IMR-90 (cell line): ENCODE data around the gene LIN7B. TPM values are rescaled to one million over a fixed set of nuclear protein-coding genes. Genes with fewer than 3 reads are reported as not detected.

Experiments used
- ATAC-seq: fragments of 200-7000 bp; cut with Tn5 transposase; 2 replicates; pipeline ENCODE4 v1.9.1; 2020; ENCODE audit warnings: low read depth, mild to moderate bottlenecking, moderate library complexity
- BruUV-seq: library from RNA; stranded (reverse); fragments of 400-500 nt; replicated peaks from 2 replicates; lab custom pipeline; 2021; lab: Mats Ljungman, UMichigan
- CTCF ChIA-PET: fragments of 300-600 bp; formaldehyde crosslinking; extraction: SDS; loops from one replicate; lab custom pipeline; 2021; ENCODE audit warnings: antibody characterized with exemption; lab: Yijun Ruan, JAX
- POLR2A ChIA-PET: fragments of 300-600 bp; sonication (Branson Sonifier 250); formaldehyde crosslinking; loops from one replicate; lab custom pipeline; 2022; ENCODE audit warnings: antibody characterized with exemption; ENCODE audit not compliant: unreplicated experiment; lab: Charles Lee
- DNase-seq: peaks from one replicate; pipeline ENCODE4 v3.0.0; 2013
- H2AFZ ChIP-seq: replicated peaks from 2 replicates; pipeline ENCODE3; 2013; ENCODE audit warnings: low read length, mild to moderate bottlenecking; ENCODE audit not compliant: poor library complexity
- H2AK5ac ChIP-seq: 2 replicates; pipeline ENCODE4 v1.6.1; 2013; ENCODE audit warnings: low read depth, low read length, inconsistent platforms
- H2AK9ac ChIP-seq: replicated peaks from 2 replicates; pipeline ENCODE3; 2013; ENCODE audit warnings: mild to moderate bottlenecking, low read depth, low read length, moderate library complexity; ENCODE audit not compliant: poor library complexity
- H2BK120ac ChIP-seq: 2 replicates; pipeline ENCODE4 v1.6.1; 2013; ENCODE audit warnings: low read depth, low read length, inconsistent platforms
- H2BK15ac ChIP-seq: 3 replicates; pipeline ENCODE4 v1.6.1; 2013; ENCODE audit warnings: low read depth, low read length, inconsistent platforms
- H2BK20ac ChIP-seq: 2 replicates; pipeline ENCODE4 v1.6.1; 2013; ENCODE audit warnings: low read depth, mild to moderate bottlenecking, inconsistent platforms, low read length, moderate library complexity
- H2BK5ac ChIP-seq: 2 replicates; pipeline ENCODE4 v1.6.1; 2013; ENCODE audit warnings: mild to moderate bottlenecking, low read depth, low read length, inconsistent platforms; ENCODE audit not compliant: poor library complexity, severe bottlenecking
- H3K14ac ChIP-seq: replicated peaks from 2 replicates; pipeline ENCODE4 v1.6.1; 2013; ENCODE audit warnings: low read depth, low read length, inconsistent platforms
- H3K18ac ChIP-seq: 2 replicates; pipeline ENCODE4 v1.6.1; 2013; ENCODE audit warnings: low read depth, low read length, control low read depth
- H3K23ac ChIP-seq: 2 replicates; pipeline ENCODE4 v1.6.1; 2013; ENCODE audit warnings: low read depth, low read length, inconsistent platforms
- H3K27ac ChIP-seq: 2 replicates; pipeline ENCODE4 v1.5.1; 2013; ENCODE audit warnings: mild to moderate bottlenecking, control low read depth, low read length; ENCODE audit not compliant: insufficient read depth
- H3K27me3 ChIP-seq: 2 replicates; pipeline ENCODE4 v1.6.1; 2013; ENCODE audit warnings: low read length; ENCODE audit not compliant: control insufficient read depth, insufficient read depth
- H3K36me3 ChIP-seq: 2 replicates; pipeline ENCODE4 v1.6.1; 2013; ENCODE audit warnings: low read length, mixed read lengths; ENCODE audit not compliant: control insufficient read depth, insufficient read depth
- H3K4ac ChIP-seq: 2 replicates; pipeline ENCODE4 v1.6.1; 2013; ENCODE audit warnings: low read depth, low read length, inconsistent platforms
- H3K4me1 ChIP-seq: 2 replicates; pipeline ENCODE4 v1.6.1; 2013; ENCODE audit warnings: low read length, mixed read lengths; ENCODE audit not compliant: control insufficient read depth, insufficient read depth
- H3K4me2 ChIP-seq: 2 replicates; pipeline ENCODE4 v1.6.1; 2013; ENCODE audit warnings: low read depth, mild to moderate bottlenecking, control low read depth, low read length, moderate library complexity
- H3K4me3 ChIP-seq: 2 replicates; pipeline ENCODE4 v1.5.1; 2013; ENCODE audit warnings: low read depth, mild to moderate bottlenecking, control low read depth, low read length, moderate library complexity; ENCODE audit not compliant: insufficient read depth
- H3K56ac ChIP-seq: 2 replicates; pipeline ENCODE4 v1.6.1; 2013; ENCODE audit warnings: low read length, inconsistent platforms; ENCODE audit not compliant: insufficient read depth; ENCODE audit errors: extremely low read depth
- H3K79me1 ChIP-seq, 2 experiments: 2 replicates each; pipeline ENCODE4 v1.6.1; 2013; ENCODE audit warnings: low read length in 2 of 2, inconsistent platforms in 1 of 2, low read depth in 1 of 2
- H3K9ac ChIP-seq: 2 replicates; pipeline ENCODE4 v1.6.1; 2013; ENCODE audit warnings: low read depth, low read length, control low read depth
- H3K9me1 ChIP-seq: 2 replicates; pipeline ENCODE4 v1.6.1; 2013; ENCODE audit warnings: low read length, inconsistent platforms; ENCODE audit not compliant: insufficient read depth
- H3K9me3 ChIP-seq: 2 replicates; pipeline ENCODE4 v1.6.1; 2013; ENCODE audit warnings: low read length; ENCODE audit not compliant: control insufficient read depth, insufficient read depth
- H4K20me1 ChIP-seq: 2 replicates; pipeline ENCODE4 v1.6.1; 2013; ENCODE audit warnings: low read length, inconsistent platforms; ENCODE audit not compliant: insufficient read depth
- H4K5ac ChIP-seq: 2 replicates; pipeline ENCODE4 v1.6.1; 2013; ENCODE audit warnings: mild to moderate bottlenecking, low read depth, low read length, control low read depth
- H4K8ac ChIP-seq, 2 experiments: 2 replicates each; pipeline ENCODE4 v1.6.1; 2013; ENCODE audit warnings: low read depth in 2 of 2, low read length in 2 of 2, control low read depth in 1 of 2, inconsistent platforms in 1 of 2
- H4K91ac ChIP-seq: 2 replicates; pipeline ENCODE4 v1.6.1; 2013; ENCODE audit warnings: low read depth, low read length, inconsistent platforms; ENCODE audit not compliant: insufficient read depth
- BHLHE40 ChIP-seq: fragments of 150-350 bp; IDR thresholded peaks from 2 replicates; pipeline ENCODE4 v1.6.1; 2016; ENCODE audit warnings: mild to moderate bottlenecking, low read depth, low read length
- CEBPB ChIP-seq: IDR thresholded peaks from 2 replicates; pipeline ENCODE4 v1.6.1; 2012; ENCODE audit warnings: low read depth, low read length, improper control_type of control experiment
- CHD1 ChIP-seq: IDR thresholded peaks from 2 replicates; pipeline ENCODE4 v1.6.1; 2012; ENCODE audit warnings: low read depth, low read length, improper control_type of control experiment
- MAFK ChIP-seq: IDR thresholded peaks from 2 replicates; pipeline ENCODE4 v1.6.1; 2012; ENCODE audit warnings: low read depth, low read length, improper control_type of control experiment
- MAZ ChIP-seq: IDR thresholded peaks from 2 replicates; pipeline ENCODE4 v1.6.1; 2012; ENCODE audit warnings: low read depth, mild to moderate bottlenecking, low read length, improper control_type of control experiment, moderate library complexity, borderline replicate concordance
- MXI1 ChIP-seq: IDR thresholded peaks from 2 replicates; pipeline ENCODE4 v1.6.1; 2012; ENCODE audit warnings: low read depth, mild to moderate bottlenecking, low read length, moderate library complexity, borderline replicate concordance
- NFE2L2 ChIP-seq: fragments of 150-350 bp; IDR thresholded peaks from 2 replicates; pipeline ENCODE4 v1.6.1; 2016; ENCODE audit warnings: low read depth, mild to moderate bottlenecking, low read length
- RAD21 ChIP-seq: IDR thresholded peaks from 2 replicates; pipeline ENCODE4 v1.6.1; 2012; ENCODE audit warnings: low read length, improper control_type of control experiment
- RCOR1 ChIP-seq: IDR thresholded peaks from 2 replicates; pipeline ENCODE4 v1.6.1; 2012; ENCODE audit warnings: mild to moderate bottlenecking, low read length, improper control_type of control experiment; ENCODE audit not compliant: insufficient replicate concordance
- RFX5 ChIP-seq: IDR thresholded peaks from 2 replicates; pipeline ENCODE4 v1.8.0; 2012; ENCODE audit warnings: low read depth, mild to moderate bottlenecking, low read length, moderate library complexity
- SMC3 ChIP-seq: fragments of 150-350 bp; IDR thresholded peaks from 2 replicates; pipeline ENCODE4 v1.6.1; 2016; ENCODE audit warnings: low read depth, mild to moderate bottlenecking, antibody characterized with exemption, low read length, moderate library complexity
- WGBS, 2 experiments: methylation state at CpG; one replicate each; pipeline versions ENCODE4 v1.1.5 to v1.1.7; 2013; ENCODE audit warnings: missing lambda C conversion rate in 2 of 2; ENCODE audit not compliant: insufficient read length in 1 of 2; ENCODE audit errors: extremely low coverage in 2 of 2; 5-methylcytosine and 5-hydroxymethylcytosine counted together
- dilution Hi-C: fragments of 300-500 bp; cut with HindIII; formaldehyde crosslinking; loops from one replicate; pipeline ENCODE4 v1.14.3; 2018; ENCODE audit warnings: low sequenced_read_pairs; ENCODE audit not compliant: unreplicated experiment
- in situ Hi-C: fragments of 300-500 bp; cut with MboI; formaldehyde crosslinking; loops from 3 replicates; pipeline ENCODE4 v1.14.3; 2019; ENCODE audit warnings: low sequenced_read_pairs, inconsistent platforms, mixed read lengths
- intact Hi-C: fragments of 100-400 bp; cut with micrococcal nuclease; formaldehyde crosslinking; loops from 2 replicates; pipeline ENCODE4 v1.10.0; 2022
- polyA plus RNA-seq, 3 experiments: library from polyadenylated mRNA; depleted of rRNA; stranded (reverse); fragments of >200 nt; gene quantifications; 2 replicates each; pipeline ENCODE4 v1.2.3, GENCODE V29; 2012; ENCODE audit warnings: low replicate concordance in 1 of 3
- total RNA-seq: library from RNA; depleted of rRNA; stranded (reverse); fragments of >200 nt; gene quantifications from 2 replicates; pipeline ENCODE4 v1.2.3, GENCODE V29; 2012
- TF ChIP-seq, protein P1 (sequence below): conservative IDR thresholded peaks from 2 replicates; pipeline ENCODE4 v1.5.1; 2012; ENCODE audit warnings: mild to moderate bottlenecking, low read depth, low read length, improper control_type of control experiment
- TF ChIP-seq, protein P2 (sequence below): fragments of 150-350 bp; IDR thresholded peaks from 2 replicates; pipeline ENCODE4 v1.6.1; 2016; ENCODE audit warnings: low read depth, mild to moderate bottlenecking, low read length, moderate library complexity, borderline replicate concordance
- TF ChIP-seq, protein P3 (sequence below): fragments of 150-350 bp; IDR thresholded peaks from 2 replicates; pipeline ENCODE4 v1.6.1; 2017; ENCODE audit warnings: mild to moderate bottlenecking, antibody characterized with exemption, low read length, low read depth

The LIN7B gene
- total and polyA plus RNA-seq, 2 of the 4 experiments (the other 2 are of a cell fraction), result 3.8 to 8.0 TPM

DNA sequence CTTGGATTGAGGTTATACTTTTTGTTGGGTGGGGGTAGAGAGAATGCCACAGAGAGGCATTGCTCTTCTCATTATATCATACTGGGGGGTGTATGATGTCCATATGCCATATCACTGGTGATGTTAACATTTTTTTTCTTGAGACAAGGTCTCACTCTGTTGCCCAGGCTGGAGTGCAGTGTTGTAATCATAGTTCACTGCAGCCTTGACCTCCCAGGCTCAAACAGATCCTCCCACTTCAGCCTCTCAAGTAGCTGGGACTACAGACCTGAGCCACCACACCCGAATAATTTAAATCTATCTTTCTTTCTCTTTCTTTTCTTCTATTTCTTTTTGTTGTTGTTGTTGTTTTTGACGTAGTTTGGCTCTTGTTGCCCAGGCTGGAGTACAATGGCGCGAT is 33.8 kb upstream of the LIN7B start:
- H3K4me2 ChIP-seq, result no peak overlapping the region
- TF ChIP-seq SMC3, result no peak
- no peak for TF ChIP-seq MXI1
- TF ChIP-seq MAZ, result no peak
- TF ChIP-seq, protein P1, sequence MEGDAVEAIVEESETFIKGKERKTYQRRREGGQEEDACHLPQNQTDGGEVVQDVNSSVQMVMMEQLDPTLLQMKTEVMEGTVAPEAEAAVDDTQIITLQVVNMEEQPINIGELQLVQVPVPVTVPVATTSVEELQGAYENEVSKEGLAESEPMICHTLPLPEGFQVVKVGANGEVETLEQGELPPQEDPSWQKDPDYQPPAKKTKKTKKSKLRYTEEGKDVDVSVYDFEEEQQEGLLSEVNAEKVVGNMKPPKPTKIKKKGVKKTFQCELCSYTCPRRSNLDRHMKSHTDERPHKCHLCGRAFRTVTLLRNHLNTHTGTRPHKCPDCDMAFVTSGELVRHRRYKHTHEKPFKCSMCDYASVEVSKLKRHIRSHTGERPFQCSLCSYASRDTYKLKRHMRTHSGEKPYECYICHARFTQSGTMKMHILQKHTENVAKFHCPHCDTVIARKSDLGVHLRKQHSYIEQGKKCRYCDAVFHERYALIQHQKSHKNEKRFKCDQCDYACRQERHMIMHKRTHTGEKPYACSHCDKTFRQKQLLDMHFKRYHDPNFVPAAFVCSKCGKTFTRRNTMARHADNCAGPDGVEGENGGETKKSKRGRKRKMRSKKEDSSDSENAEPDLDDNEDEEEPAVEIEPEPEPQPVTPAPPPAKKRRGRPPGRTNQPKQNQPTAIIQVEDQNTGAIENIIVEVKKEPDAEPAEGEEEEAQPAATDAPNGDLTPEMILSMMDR, result no peak
- TF ChIP-seq RFX5, result no peak
- no peak for TF ChIP-seq CEBPB
- TF ChIP-seq RAD21, result no peak
- no peak for TF ChIP-seq CHD1
- TF ChIP-seq, protein P2, sequence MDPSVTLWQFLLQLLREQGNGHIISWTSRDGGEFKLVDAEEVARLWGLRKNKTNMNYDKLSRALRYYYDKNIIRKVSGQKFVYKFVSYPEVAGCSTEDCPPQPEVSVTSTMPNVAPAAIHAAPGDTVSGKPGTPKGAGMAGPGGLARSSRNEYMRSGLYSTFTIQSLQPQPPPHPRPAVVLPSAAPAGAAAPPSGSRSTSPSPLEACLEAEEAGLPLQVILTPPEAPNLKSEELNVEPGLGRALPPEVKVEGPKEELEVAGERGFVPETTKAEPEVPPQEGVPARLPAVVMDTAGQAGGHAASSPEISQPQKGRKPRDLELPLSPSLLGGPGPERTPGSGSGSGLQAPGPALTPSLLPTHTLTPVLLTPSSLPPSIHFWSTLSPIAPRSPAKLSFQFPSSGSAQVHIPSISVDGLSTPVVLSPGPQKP, result no peak
- no peak for TF ChIP-seq BHLHE40
- no peak for TF ChIP-seq NFE2L2
- TF ChIP-seq, protein P3, sequence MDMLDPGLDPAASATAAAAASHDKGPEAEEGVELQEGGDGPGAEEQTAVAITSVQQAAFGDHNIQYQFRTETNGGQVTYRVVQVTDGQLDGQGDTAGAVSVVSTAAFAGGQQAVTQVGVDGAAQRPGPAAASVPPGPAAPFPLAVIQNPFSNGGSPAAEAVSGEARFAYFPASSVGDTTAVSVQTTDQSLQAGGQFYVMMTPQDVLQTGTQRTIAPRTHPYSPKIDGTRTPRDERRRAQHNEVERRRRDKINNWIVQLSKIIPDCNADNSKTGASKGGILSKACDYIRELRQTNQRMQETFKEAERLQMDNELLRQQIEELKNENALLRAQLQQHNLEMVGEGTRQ, result no peak
- no peak for TF ChIP-seq MAFK
- TF ChIP-seq RCOR1, result no peak
- H3K23ac ChIP-seq, result no peak overlapping the region
- POLR2A ChIA-PET, result no interaction called here
- CTCF ChIA-PET, result no interaction called here
- H4K20me1 ChIP-seq, result peaks cover under 1% of the 10 kb centered on the region; the same call in 1 of the 2 replicates
- no peak overlapping the region for H2AFZ ChIP-seq
- no peak overlapping the region for H2AK5ac ChIP-seq
- no peak overlapping the region for H3K27ac ChIP-seq
- intact Hi-C loops (no loop called here), dilution Hi-C loops (no loop called here), in situ Hi-C loops (no loop called here)
- no peak overlapping the region for H2BK20ac ChIP-seq
- DNase-seq (no peak), ATAC-seq (no peak)
- H2AK9ac ChIP-seq, result no peak overlapping the region
- H3K4me3 ChIP-seq, result no peak overlapping the region
- no peak overlapping the region for H3K4ac ChIP-seq
- H3K14ac ChIP-seq, result no peak overlapping the region
- no peak overlapping the region for H3K9ac ChIP-seq
- WGBS, 2 experiments, result no CpG with 5 or more reads among the region's 4 CpGs
- no peaks in the 10 kb centered on the region for H3K4me1 ChIP-seq
- no peaks in the 10 kb centered on the region for H3K27me3 ChIP-seq
- no peak overlapping the region for H4K5ac ChIP-seq
- no peak overlapping the region for H3K56ac ChIP-seq
- no peak overlapping the region for H4K91ac ChIP-seq
- H3K36me3 ChIP-seq, result no peaks in the 10 kb centered on the region
- H3K9me1 ChIP-seq, result 0 out of 2 replicates have a peak, but pooled peaks cover 2% of the 10 kb centered on the region
- H3K9me3 ChIP-seq, result no peaks in the 10 kb centered on the region
- H3K79me1 ChIP-seq, result peaks cover 0 to 1% of the 10 kb centered on the region in 2 experiments; a peak in 1 of 4 replicates
- H2BK5ac ChIP-seq, result no peak overlapping the region
- no peak overlapping the region for H3K18ac ChIP-seq
- no peak overlapping the region for H2BK120ac ChIP-seq
- H4K8ac ChIP-seq, result no peak overlapping the region
- no TSS peak for BruUV-seq
- H2BK15ac ChIP-seq, result no peak overlapping the region
